T follicular helper cell (primary cell): ENCODE measurements around the gene DRD3.

Source experiments
- DNase-seq: peaks from one replicate; pipeline ENCODE4 v3.0.0-alpha.2; 2020; ENCODE audit warnings: low read depth
- total RNA-seq, 2 experiments: gene quantifications; one replicate each; lab custom pipeline; 2026; lab: John Stamatoyannopoulos, UW

Gene DRD3
- 0.04 to 0.48 reads per million in 2 experiments for total RNA-seq

- no peak for DNase-seq
These were observed at the start of gene DRD3 for GRCh38 chr3:114178770-114179368. Gene DRD3 (minus strand): TSS chr3:114179052. CDS start chr3:114171992, 7,060 bp downstream.

- DNase-seq: no peak
These were observed 48.2 kb upstream of the DRD3 start for GRCh38 chr3:114227076-114227475.

DNA sequence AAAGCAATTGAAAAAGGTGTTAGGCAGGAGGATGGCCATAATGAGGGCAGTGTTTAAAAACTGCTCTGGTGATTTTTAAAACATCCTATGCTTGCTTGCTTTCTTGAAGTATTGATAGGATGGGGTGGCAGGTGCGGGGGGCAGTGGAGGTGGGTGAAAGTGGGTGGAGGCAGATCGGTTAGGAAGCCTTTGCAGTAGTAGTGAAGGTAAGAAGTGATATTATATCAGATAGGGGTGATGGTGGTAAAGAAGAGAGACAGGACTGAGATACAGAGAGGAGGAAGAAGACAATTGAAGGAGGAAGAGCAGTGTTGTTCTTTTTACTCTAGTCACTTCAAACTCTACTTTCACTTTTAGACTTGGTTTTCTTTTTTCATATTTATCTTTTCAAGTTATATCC lies 47.5 kb upstream of the DRD3 start:
- no peak for DNase-seq

DNA sequence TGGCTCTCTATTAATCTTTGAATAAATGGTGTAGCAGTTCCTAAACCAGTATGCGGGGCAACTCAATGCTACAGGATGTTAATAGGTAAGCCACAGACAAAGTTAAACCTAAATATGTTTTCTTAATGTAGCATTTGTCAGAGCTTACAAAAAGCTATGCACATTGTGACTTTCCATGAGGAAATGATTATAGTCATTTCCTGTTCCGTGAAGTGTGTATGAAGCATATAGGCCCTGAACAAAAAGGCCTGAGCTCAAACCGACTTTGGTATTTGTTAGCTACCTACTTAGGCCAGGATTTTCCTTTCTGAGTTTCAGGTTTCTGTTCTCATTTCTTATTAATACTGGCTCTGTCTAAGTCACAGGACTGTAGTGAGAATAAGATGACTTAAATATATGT lies 44.3 kb upstream of the DRD3 start:
- DNase-seq: no peak

DNA sequence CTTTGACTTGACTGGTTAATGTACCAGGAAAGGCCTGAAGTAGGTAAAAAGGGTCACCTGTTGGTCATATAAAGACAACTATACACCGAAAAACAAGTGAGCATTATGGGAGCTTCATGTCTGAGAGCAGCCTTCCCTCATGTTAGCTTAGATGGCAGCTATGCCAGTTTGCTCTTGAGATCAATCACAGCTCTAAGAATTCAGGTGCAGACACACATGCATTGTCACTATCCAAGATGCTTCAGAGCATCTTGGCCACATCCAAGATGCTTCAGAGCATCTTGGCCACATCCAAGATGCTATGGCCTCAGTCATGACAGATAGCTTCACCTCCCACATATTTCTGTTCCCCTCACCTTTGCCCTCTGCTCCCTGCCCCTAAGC lies 43.0 kb upstream of the DRD3 start:
- DNase-seq: no peak

GRCh38 chr3:114221165-114221880 lies 42.5 kb upstream of the DRD3 start:
- peak; percentile 32 for DNase-seq

DNA sequence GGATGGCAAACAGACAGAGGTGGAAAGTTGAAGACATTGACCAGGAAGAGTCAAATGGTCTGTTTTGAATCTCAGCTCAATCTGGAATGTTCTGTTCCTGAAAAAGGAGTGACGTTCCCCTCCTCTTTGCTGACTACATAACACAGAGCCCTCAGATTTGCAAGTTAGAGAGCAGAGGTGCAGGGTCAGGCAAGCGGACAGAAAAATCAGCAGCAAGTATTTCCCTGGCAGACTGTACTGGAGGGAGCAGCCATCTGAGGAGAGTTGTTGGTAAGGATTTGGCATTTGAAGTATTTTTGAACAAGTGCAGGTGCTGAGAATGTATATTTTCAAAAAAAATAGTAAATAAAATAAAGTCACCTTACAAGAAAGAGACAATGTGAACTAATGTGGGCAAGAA lies 40.9 kb upstream of the DRD3 start:
- no peak for DNase-seq

- no peak for DNase-seq
These were observed 39.8 kb upstream of the DRD3 start for GRCh38 chr3:114218578-114219185.

DNA sequence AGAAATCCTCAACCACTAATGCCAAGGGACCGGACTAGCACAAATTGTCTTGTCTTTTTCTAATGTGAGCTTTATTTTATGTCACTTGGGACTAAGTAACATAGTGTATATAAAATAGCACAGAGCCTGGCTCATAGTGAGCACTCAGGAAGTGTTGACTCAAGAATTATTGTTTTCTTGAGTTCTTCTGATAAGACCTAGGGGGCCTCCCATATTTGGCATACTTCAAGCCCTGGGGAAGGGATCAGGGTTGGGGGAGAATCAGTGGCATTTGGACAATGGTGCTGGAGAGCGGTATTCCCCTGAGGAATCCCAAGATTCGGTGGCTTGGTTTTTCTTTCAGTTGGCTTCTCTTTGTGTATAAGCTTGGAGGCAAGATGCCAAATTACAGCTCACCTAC lies 39.2 kb upstream of the DRD3 start:
- no peak for DNase-seq

DNA sequence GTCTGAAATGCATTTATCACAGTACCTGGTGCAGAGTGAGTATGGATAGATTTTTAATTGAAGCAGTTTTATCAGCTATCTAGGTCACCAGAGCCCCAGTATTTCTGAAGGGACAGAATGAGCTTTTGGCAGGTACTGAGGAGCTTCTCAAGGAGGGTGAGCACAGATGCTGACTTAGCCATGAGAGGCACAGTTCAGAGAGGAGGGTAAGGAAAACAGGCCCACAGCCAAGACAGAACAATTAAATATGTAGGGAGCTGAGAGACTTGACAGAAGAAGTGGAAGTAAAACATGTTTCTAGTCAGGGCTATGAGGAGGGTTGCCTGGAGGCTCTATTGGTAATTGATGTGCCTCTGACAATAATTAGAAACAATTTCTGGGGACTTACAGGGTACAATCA lies 38.4 kb upstream of the DRD3 start:
- DNase-seq: no peak

DNA sequence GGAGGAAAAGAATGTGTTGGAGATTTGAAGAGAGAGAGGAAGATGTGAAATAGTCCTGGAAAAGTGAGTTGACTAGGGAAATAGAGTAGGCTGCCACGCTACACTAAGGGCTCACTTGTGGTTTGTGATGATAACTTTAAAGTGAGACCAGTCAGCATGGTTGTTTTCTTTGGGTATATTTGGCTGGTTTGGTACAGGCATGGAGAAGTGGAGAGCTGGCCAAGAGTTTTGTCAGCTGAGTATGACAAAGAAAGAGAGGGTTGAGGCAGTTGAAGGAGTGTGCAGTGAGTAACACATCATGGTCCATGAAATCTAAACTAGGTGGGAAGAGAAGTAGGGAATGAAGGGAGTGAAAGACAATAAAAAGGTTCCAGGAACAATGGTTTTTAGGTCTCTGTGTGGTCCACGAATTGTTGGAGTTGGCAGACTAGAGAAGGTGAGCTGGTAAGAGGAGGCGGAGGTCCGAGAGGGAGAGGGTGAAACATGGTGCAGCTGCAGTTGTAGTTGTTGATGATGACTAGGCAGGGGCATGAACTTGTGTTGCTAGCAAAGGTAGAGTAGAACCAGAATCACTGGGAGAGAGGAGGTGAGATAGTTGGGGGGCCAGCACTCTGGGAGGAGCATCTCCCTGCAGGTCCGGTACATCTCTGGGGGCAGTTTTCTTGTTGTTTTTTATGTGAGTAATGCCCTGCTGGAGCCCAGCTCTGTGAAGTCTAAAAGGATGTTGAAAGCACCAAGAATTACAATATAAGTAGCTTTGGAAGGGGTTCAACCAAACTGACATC lies 37.5 kb upstream of the DRD3 start:
- no peak for DNase-seq

GRCh38 chr3:114214542-114215341 lies 35.9 kb upstream of the DRD3 start:
- peak; percentile 45 for DNase-seq

DNA sequence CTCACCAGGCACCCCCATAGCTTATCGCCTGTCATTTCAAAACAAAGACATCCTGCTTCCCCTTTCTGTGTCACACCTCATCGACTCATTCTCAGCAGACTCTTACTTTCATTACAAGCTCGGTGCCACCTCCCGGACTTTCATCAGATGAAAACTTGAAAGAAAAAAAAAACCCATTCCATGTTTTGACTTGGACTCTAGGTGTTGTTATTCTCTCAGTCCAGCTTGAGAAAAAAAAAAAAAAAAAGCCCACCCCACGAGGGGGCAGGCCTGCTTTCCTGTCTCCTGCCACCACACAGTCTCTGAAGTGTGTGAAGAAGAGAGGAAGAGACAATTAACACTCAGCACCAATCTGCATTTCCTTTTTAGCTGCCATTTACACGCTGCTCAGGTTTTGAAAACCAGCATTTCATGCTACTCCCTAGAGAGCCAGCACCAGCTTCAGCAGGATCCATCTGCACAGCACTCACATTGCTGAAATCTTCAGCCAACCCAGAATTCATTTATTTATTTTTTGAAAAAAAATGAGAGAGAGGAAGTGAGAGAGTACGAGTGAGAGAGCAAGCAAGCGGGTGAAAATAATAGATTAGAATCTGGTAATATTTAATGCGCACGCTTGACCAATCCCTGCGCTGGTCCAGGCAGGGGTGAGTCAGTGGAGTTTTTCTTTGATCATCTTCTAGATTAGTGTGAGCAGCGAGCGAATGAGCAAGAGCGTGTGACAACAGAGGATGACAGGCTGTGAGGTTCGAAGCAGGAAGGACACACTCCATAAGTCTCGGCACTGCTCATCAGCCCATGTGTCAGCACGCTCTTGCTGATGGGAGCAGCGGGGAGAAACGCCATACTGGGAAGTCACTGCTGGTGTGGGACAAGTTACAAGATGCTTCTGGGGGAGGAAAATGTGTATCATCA lies 35.0 kb upstream of the DRD3 start:
- DNase-seq: peak; percentile 64

DNA sequence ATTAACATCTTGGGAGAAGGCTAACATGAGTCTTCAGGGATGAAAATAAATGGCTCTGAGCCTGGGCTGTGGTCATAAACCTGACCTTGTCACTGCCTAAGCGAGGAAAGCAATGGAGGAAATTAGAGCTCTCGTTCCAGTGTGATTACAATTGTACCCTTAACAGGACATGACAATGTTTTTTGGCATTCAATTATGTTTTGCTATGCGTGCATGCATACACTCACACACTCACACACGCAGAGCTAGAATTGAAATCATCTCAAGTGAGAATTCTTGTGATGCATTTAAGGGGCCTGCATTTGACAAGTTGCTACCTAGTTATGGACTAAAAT lies 34.4 kb upstream of the DRD3 start:
- no peak for DNase-seq

DNA sequence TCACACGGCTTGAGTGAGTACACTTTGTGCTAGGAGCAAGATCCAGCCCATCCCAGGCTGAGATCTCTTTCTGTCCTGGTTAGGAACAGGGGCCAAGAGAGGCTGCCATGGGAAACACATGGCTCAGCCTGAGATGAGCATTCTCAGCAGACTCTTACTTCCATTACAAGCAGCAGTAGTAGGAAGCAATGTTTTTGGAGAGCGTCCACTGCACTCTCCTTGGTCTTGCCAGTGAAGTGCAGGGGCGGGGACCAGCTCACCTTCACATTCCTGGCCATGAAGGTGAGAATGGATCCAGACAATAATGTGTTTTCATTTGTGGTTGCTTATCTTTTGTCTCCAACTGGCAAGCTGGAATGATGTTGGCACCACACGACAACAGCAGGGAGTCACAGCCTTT lies 33.8 kb upstream of the DRD3 start:
- no peak for DNase-seq

GRCh38 chr3:114207768-114208167 lies 28.9 kb upstream of the DRD3 start:
- DNase-seq: no peak

- no peak for DNase-seq
These were observed 27.5 kb upstream of the DRD3 start for GRCh38 chr3:114206342-114206741.

- DNase-seq: no peak
These were observed 26.7 kb upstream of the DRD3 start for GRCh38 chr3:114205541-114205940.

GRCh38 chr3:114194750-114195149 lies 15.9 kb upstream of the DRD3 start:
- DNase-seq: no peak

DNA sequence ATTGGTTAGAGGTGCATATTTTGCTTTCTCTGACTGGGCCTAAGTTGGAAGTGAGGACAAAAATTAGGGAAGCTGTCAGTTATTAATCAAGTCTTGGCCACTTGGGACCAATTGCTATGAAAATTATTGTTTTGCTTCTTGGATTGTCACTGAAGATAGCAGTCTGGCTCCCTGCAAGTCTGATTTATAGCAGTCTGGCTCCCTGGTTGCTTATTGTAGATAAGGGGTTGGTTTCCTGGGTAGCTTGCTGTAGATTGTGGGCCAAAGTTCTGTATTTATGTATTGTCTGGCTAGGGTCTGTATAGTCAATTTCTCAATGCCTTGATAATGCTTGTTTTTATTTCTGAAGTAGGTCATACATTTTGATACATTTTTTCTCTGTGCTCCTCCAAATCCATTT lies 13.3 kb upstream of the DRD3 start:
- DNase-seq: no peak

- no peak for DNase-seq
These were observed 7.6 kb upstream of the DRD3 start for GRCh38 chr3:114186501-114186900.
